Nephron progenitor cell (in vitro differentiated cells): ENCODE data around the gene DESI2.
"Not testable (repeated sequence)": the region's sequence is repeated elsewhere in the genome, so short reads cannot be mapped to it uniquely, and the experiment has no call there.

Source experiments
- DNase-seq: peaks from one replicate; pipeline ENCODE4 v3.0.0; 2021
- H3K27ac Mint-ChIP-seq: 2 replicates; pipeline ENCODE4 v1.8.0; 2021; ENCODE audit warnings: mild to moderate bottlenecking, moderate library complexity, mixed read lengths
- H3K27me3 Mint-ChIP-seq: 2 replicates; pipeline ENCODE4 v1.8.0; 2021; ENCODE audit warnings: mild to moderate bottlenecking, low read depth, mixed read lengths; ENCODE audit not compliant: poor library complexity
- H3K36me3 Mint-ChIP-seq: 2 replicates; pipeline ENCODE4 v1.8.0; 2021; ENCODE audit warnings: low read depth, mixed read lengths
- H3K4me1 Mint-ChIP-seq: 2 replicates; pipeline ENCODE4 v1.8.0; 2021; ENCODE audit warnings: mixed read lengths
- H3K4me3 Mint-ChIP-seq: 2 replicates; pipeline ENCODE4 v1.8.0; 2021; ENCODE audit warnings: mild to moderate bottlenecking, moderate library complexity, mixed read lengths
- H3K9me3 Mint-ChIP-seq: 2 replicates; pipeline ENCODE4 v1.8.0; 2021; ENCODE audit warnings: mild to moderate bottlenecking, moderate library complexity, mixed read lengths
- TF ChIP-seq, protein P1 (sequence below): fragments of 200-600 bp; sonication (generic); IDR thresholded peaks from 2 replicates; pipeline ENCODE4 v1.5.0; 2021; ENCODE audit warnings: antibody characterized with exemption

The DESI2 gene

DNA sequence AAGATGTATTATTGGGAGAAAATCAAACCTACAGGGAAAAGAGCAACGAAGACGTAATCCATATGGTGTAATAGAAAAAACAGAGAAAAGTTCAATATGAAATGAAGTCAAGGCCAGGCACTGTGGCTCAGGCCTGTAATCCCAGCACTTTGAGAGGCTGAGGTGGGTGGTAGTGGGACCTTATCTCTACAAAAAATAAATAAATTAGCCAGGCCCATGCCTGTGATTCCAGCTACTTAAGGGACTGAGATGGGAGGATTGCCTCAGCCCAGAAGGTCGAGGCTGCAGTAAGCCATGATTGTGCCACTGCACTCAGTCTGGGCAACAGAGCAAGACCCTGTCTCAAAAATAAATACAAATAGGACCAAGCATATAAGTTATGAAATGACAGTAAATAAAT, 11.4 kb downstream of the DESI2 start:
- TF ChIP-seq, protein P1, sequence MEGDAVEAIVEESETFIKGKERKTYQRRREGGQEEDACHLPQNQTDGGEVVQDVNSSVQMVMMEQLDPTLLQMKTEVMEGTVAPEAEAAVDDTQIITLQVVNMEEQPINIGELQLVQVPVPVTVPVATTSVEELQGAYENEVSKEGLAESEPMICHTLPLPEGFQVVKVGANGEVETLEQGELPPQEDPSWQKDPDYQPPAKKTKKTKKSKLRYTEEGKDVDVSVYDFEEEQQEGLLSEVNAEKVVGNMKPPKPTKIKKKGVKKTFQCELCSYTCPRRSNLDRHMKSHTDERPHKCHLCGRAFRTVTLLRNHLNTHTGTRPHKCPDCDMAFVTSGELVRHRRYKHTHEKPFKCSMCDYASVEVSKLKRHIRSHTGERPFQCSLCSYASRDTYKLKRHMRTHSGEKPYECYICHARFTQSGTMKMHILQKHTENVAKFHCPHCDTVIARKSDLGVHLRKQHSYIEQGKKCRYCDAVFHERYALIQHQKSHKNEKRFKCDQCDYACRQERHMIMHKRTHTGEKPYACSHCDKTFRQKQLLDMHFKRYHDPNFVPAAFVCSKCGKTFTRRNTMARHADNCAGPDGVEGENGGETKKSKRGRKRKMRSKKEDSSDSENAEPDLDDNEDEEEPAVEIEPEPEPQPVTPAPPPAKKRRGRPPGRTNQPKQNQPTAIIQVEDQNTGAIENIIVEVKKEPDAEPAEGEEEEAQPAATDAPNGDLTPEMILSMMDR = no peak
- Mint-ChIP-seq H3K27me3 (no peaks in the 10 kb centered on the region), H3K36me3 (peaks cover 30% of the 10 kb centered on the region), H3K27ac (no peak overlapping the region), H3K9me3 (peaks cover 29% of the 10 kb centered on the region), H3K4me3 (no peak overlapping the region), H3K4me1 (peaks cover 13% of the 10 kb centered on the region)
- DNase-seq = no peak

DNA sequence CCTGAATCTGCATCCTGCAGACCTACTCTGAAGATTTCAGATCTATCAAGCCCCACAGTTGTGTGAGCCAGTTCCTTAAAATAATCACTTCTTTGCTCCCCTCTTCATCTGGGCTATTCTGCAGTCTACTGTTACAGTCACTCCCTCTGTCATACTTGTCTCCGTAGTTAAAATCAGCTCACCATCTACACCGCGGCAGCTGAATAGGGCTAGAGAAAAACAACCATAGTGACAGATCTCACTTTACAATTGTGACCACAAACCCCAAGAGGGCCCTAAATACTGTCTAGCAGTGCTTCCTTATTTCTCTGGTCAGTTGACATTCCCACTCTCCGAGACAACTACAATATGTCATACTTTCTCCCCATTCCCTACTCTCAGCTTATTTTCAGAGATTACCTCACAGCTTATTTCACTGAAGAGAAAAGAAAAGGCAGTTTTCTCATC, 12.9 kb downstream of the DESI2 start:
- H3K4me3 Mint-ChIP-seq = no peak overlapping the region
- peaks cover 22% of the 10 kb centered on the region for H3K9me3 Mint-ChIP-seq
- peaks cover 13% of the 10 kb centered on the region for H3K4me1 Mint-ChIP-seq
- peak; percentile 36 for DNase-seq
- no peaks in the 10 kb centered on the region for H3K27me3 Mint-ChIP-seq
- TF ChIP-seq, protein P1 = no peak
- peaks cover 28% of the 10 kb centered on the region for H3K36me3 Mint-ChIP-seq
- H3K27ac Mint-ChIP-seq = no peak overlapping the region

DNA sequence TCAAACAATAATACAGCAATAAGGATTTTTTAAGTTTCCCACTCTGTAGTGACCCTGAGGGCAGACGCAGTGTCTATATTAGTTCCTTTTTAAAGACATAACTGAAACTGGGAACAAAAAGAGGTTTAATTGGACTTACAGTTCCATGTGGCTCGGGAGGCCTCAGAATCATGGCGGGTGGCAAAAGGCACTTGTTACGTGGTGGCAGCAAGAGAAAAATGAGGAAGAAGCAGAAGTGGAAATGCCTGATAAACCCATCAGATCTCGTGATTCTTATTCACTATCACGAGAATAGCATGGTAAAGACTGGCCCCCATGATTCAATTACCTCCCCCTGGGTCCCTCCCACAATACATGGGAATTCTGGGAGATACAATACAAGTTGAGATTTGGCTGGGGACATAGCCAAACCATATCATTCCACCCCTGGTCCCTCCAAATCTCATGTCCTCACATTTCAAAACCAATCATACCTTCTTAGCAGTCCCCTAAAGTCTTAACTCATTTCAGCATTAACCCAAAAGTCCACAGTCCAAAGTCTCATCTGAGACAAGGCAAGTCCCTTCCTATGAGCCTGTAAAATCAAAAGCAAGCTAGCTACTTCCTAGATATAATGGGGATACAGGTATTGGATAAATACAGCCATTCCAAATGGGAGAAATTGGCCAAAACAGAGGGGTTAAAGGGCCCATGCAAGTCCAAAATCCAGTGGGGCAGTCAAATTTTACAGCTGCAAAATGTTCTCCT, 13.9 kb downstream of the DESI2 start:
- H3K36me3 Mint-ChIP-seq = peaks cover 33% of the 10 kb centered on the region
- DNase-seq = not testable (repeated sequence)

DNA sequence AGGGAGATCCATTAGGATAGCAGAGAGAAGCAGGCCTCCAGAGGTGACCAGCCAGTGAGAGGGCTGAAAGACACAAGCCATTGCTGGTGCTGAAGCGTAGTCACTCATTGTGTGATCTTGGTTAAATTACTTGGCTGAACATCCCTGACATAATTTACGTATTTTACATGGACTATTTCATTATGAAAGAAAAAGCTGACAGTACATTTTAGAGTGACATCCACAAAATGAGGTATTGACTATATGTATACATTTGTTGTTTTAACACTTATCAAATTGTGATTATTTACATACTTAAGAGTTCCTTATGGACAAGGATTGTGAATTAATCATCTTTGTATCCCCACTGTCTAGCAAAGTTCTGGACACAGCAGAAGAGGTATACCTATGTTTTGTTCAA, 14.9 kb downstream of the DESI2 start:
- TF ChIP-seq, protein P1 = no peak
- Mint-ChIP-seq H3K27me3 (no peaks in the 10 kb centered on the region), H3K4me1 (peaks cover 7% of the 10 kb centered on the region), H3K27ac (no peak overlapping the region), H3K9me3 (peaks cover 18% of the 10 kb centered on the region), H3K4me3 (no peak overlapping the region), H3K36me3 (peaks cover 32% of the 10 kb centered on the region)
- DNase-seq = no peak

More for the DNA sequence above, 13.9 kb downstream of the DESI2 start:
- Mint-ChIP-seq H3K4me1 (peaks cover 13% of the 10 kb centered on the region), H3K9me3 (peaks cover 26% of the 10 kb centered on the region)
- not testable (repeated sequence) for H3K27me3 Mint-ChIP-seq, H3K27ac Mint-ChIP-seq, H3K4me3 Mint-ChIP-seq

DNA sequence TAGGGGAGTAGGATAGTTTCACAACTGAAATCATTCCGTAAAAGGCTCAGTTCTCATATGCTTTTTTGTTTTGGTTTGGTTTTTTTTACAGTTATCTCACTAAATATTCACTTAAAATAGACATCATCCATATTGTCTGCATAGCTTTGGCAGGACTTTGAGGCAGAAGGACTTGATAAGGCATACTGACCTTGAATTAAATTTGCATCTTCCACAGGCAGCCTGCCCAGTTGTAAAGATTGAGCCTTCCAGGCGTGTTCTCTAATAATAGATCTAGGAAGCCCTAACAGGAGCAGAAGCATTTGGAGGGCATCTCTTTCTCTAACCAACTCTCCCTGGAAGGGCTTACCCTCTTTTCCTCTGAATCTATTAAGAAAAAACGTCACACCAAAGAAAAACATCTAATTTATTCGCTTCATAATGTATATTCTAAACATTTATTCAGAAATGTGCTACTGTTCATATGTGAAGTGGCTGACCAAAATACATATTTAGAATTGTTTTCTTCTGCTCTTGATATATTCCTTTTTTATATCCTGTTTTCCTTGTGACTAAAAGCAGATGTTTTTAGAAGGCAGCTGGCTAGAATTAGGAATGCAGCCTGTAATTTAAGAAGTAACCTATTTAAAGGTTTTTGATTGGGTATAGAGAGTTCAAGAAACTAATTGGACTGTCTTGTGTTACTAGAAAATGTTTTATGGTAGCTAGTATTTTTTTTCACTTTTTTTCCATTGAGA, 20.2 kb downstream of the DESI2 start:
- peaks cover 71% of the 10 kb centered on the region for H3K36me3 Mint-ChIP-seq
- TF ChIP-seq, protein P1 = no peak
- H3K27ac Mint-ChIP-seq = no peak overlapping the region

DNA sequence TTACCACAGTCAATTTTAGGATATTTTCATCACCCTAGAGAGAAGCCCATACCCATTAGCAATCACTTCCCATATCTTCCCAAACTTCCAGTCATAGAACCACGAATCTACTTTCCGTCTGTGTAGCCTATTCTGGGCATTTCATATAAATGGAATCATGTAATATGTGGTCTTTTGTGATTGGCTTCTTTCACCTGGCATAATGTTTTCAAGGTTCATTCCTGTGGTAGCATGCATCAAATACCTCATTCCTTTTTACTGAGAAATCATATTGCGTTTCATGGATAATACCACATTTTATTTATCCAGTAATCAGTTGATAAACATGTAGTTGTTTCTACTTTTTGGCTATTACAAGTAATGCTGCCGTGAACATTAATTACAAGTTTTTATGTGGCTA, 21.5 kb downstream of the DESI2 start:
- Mint-ChIP-seq H3K27me3 (no peaks in the 10 kb centered on the region), H3K27ac (no peak overlapping the region), H3K4me1 (no peaks in the 10 kb centered on the region), H3K36me3 (peaks cover 78% of the 10 kb centered on the region), H3K4me3 (no peak overlapping the region), H3K9me3 (peaks cover 16% of the 10 kb centered on the region)
- TF ChIP-seq, protein P1 = no peak
- no peak for DNase-seq

More for the DNA sequence above, 20.2 kb downstream of the DESI2 start:
- no peak for DNase-seq
- no peaks in the 10 kb centered on the region for H3K4me1 Mint-ChIP-seq
- H3K4me3 Mint-ChIP-seq = no peak overlapping the region
- H3K9me3 Mint-ChIP-seq = peaks cover 16% of the 10 kb centered on the region
- no peaks in the 10 kb centered on the region for H3K27me3 Mint-ChIP-seq
